ENCODE results near the gene AKT3. TPM values are rescaled to one million over a fixed set of nuclear protein-coding genes. Genes with fewer than 3 reads are reported as not detected.
A peak's percentile ranks its signal among the peaks of the same experiment; 100 is the strongest.

AKT3 gene
- total and polyA plus RNA-seq, 11 donors = 3.2 to 27.9 (median 16.6) TPM

DNA sequence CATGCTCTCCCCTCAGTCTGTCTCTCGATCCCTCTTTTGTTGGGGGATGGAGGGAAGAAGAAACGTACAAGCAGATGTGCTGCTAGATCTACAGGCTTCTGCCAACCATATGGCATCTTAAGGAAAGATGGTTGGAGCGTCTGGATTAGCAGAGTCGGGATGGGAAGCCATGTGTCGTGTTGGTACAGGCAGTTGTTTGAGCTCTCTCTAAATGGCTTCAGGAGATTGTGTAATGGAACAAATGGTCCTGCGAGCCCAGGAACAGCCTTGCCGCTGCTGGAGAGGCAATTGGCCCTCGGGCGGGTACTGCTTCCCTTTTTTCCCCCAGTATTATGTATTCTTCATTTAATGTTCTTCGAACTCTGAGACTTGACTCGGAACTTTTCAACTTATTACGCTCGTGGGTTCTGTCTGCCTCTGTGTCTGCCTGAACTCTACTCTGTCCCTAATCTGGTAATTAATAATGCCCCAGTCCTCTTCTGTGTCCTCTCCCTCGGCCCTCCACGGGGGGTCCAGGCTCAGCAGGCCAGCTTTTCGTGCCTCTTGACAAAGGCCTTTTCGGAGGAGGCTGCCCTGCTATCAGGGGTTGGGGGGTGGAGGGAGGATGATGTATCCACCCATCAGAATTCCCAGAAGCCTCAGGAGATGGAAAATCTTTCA lies 378.9 kb downstream of the AKT3 start:
- Histone ChIP-seq H3K9me3 (no peaks in the 10 kb centered on the region), H3K27ac (no peak overlapping the region), H3K4me1 (peaks cover 0 to 23% (median 7%) of the 10 kb centered on the region in 12 donors), H3K36me3 (peaks cover 0 to 5% (median 0%) of the 10 kb centered on the region in 9 donors), H3K27me3 (no peaks in the 10 kb centered on the region), H3K4me3 (no peak overlapping the region)
- ATAC-seq (peak in 3 of 4 donors; percentile 34 to 50 (median 47)), DNase-seq (no peak)
- TF ChIP-seq POLR2A (IDR thresholded peaks at IDR 0.05) = no peak
- TF ChIP-seq, protein P1, sequence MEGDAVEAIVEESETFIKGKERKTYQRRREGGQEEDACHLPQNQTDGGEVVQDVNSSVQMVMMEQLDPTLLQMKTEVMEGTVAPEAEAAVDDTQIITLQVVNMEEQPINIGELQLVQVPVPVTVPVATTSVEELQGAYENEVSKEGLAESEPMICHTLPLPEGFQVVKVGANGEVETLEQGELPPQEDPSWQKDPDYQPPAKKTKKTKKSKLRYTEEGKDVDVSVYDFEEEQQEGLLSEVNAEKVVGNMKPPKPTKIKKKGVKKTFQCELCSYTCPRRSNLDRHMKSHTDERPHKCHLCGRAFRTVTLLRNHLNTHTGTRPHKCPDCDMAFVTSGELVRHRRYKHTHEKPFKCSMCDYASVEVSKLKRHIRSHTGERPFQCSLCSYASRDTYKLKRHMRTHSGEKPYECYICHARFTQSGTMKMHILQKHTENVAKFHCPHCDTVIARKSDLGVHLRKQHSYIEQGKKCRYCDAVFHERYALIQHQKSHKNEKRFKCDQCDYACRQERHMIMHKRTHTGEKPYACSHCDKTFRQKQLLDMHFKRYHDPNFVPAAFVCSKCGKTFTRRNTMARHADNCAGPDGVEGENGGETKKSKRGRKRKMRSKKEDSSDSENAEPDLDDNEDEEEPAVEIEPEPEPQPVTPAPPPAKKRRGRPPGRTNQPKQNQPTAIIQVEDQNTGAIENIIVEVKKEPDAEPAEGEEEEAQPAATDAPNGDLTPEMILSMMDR (IDR thresholded peaks at IDR 0.05) = no peak
- WGBS, 4 donors = 86 to 90% (median 89%) methylated on average over 17 of the region's 17 CpGs
- intact Hi-C loops (cut with DNase I) = loop anchor here in 1 of 10 donors (10.0 kb wide), 1 partner anchor 274 kb away; no protein-coding TSS in a partner anchor

- no peak for ATAC-seq
- intact Hi-C loops (cut with DNase I) = loop anchor here in 1 of 10 donors (10.0 kb wide), 1 partner anchor 274 kb away; no protein-coding TSS in a partner anchor
- Histone ChIP-seq H3K27ac (no peak overlapping the region), H3K4me1 (peaks cover 0 to 23% (median 7%) of the 10 kb centered on the region in 12 donors), H3K9me3 (no peaks in the 10 kb centered on the region), H3K36me3 (peaks cover 0 to 5% (median 0%) of the 10 kb centered on the region in 9 donors), H3K4me3 (no peak overlapping the region), H3K27me3 (no peaks in the 10 kb centered on the region)
- DNase-seq = no peak
- no peak for TF ChIP-seq POLR2A (IDR thresholded peaks at IDR 0.05)
- TF ChIP-seq, protein P1 (IDR thresholded peaks at IDR 0.05) = no peak
- WGBS, 4 donors = 82 to 87% (median 84%) methylated on average over 7 of the region's 7 CpGs
Measured at GRCh38 chr1:243470502-243470901, 379.5 kb downstream of the AKT3 start.

- ATAC-seq = no peak
- no peak for DNase-seq
- Histone ChIP-seq H3K4me1 (peaks cover 0 to 23% (median 7%) of the 10 kb centered on the region in 12 donors), H3K4me3 (no peak overlapping the region), H3K9me3 (no peaks in the 10 kb centered on the region), H3K27me3 (no peaks in the 10 kb centered on the region), H3K36me3 (peaks cover 0 to 5% (median 0%) of the 10 kb centered on the region in 9 donors), H3K27ac (no peak overlapping the region)
- intact Hi-C loops (cut with DNase I) = no loop called here
- WGBS, 4 donors = 95 to 100% (median 98%) methylated on average over 3 of the region's 3 CpGs
- no peak for TF ChIP-seq POLR2A (IDR thresholded peaks at IDR 0.05)
- TF ChIP-seq, protein P1 (IDR thresholded peaks at IDR 0.05) = no peak
Measured at GRCh38 chr1:243469497-243469896, 380.5 kb downstream of the AKT3 start.

GRCh38 chr1:243465738-243466137 lies 384.3 kb downstream of the AKT3 start:
- H3K9me3 ChIP-seq = no peaks in the 10 kb centered on the region
- H3K36me3 ChIP-seq = peaks cover 0 to 13% (median 1%) of the 10 kb centered on the region in 9 donors
- H3K4me1 ChIP-seq = peaks cover 0 to 6% (median 0%) of the 10 kb centered on the region in 12 donors
- TF ChIP-seq, protein P1 (IDR thresholded peaks at IDR 0.05) = no peak
- no peak for TF ChIP-seq POLR2A (IDR thresholded peaks at IDR 0.05)
- ATAC-seq (no peak), DNase-seq (no peak)
- no peak overlapping the region for H3K4me3 ChIP-seq
- H3K27me3 ChIP-seq = no peaks in the 10 kb centered on the region
- no peak overlapping the region for H3K27ac ChIP-seq
- intact Hi-C loops (cut with DNase I) = no loop called here
- WGBS, 4 donors = 77 to 97% (median 89%) methylated on average over 5 of the region's 5 CpGs

All from heart left ventricle (tissue), 16 donors.